Measurements from ENCODE around the gene SLC8B1.

SLC8B1 gene

GRCh38 chr12:113273053-113273725 lies 61.7 kb downstream of the SLC8B1 start:
- no peak for TF ChIP-seq CTCF (conservative IDR thresholded peaks at IDR 0.05)
- no peak overlapping the region for H3K27ac ChIP-seq

- TF ChIP-seq CTCF (conservative IDR thresholded peaks at IDR 0.05), result no peak
Observed at GRCh38 chr12:113271853-113272561, 62.9 kb downstream of the SLC8B1 start.

GRCh38 chr12:113271466-113271852 lies 63.5 kb downstream of the SLC8B1 start:
- no peak overlapping the region for H3K27ac ChIP-seq
- TF ChIP-seq CTCF (conservative IDR thresholded peaks at IDR 0.05), result no peak

More at GRCh38 chr12:113271853-113272561, 62.9 kb downstream of the SLC8B1 start:
- no peak overlapping the region for H3K27ac ChIP-seq

- TF ChIP-seq CTCF (conservative IDR thresholded peaks at IDR 0.05), result no peak
- H3K27ac ChIP-seq, result no peak overlapping the region
Observed at GRCh38 chr12:113270709-113271009, 64.2 kb downstream of the SLC8B1 start.

- H3K27ac ChIP-seq, result no peak overlapping the region
- no peak for TF ChIP-seq CTCF (conservative IDR thresholded peaks at IDR 0.05)
Observed at GRCh38 chr12:113269257-113269943, 65.5 kb downstream of the SLC8B1 start.

- TF ChIP-seq CTCF (conservative IDR thresholded peaks at IDR 0.05), result no peak
- H3K27ac ChIP-seq, result no peak overlapping the region
Observed at GRCh38 chr12:113268621-113269020, 66.3 kb downstream of the SLC8B1 start.

- no peak for TF ChIP-seq CTCF (conservative IDR thresholded peaks at IDR 0.05)
- no peak overlapping the region for H3K27ac ChIP-seq
Observed at GRCh38 chr12:113268136-113268535, 66.8 kb downstream of the SLC8B1 start.
